Measurements from ENCODE around the gene MIDN.

DNA sequence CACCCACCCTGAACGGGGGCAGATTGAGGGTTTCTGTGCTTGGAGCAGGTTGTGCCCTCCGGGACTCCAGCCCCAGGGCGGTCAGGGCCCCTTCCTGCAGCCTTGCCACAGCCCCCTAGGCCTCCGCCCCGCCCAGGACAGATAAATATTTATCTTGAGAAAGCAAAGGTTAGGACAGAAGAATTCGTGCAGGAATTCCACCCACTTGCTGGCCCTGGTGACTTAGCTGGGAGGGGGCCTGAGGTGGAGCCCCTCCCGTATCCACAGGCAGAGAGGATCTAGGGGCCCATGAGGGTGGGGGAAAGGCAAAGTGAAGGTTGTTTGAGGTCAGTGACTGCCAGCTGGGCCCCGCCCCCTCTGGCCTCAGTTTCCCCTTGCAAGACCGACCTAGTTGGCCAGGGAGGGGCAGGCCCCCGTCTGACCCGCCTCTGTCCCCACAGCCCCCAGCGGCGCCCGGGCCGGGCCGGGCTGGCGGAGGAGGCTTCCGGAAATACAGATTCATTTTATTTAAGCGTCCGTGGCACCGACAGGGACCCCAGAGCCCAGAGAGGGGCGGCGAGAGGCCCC lies 5.2 kb downstream of the MIDN start:
- TF ChIP-seq CTCF (IDR thresholded peaks at IDR 0.05) (no peak), POLR2A (IDR thresholded peaks at IDR 0.05) (no peak)

Measured in adrenal gland (tissue), 5 donors.